ENCODE results near the gene F12. TPM values are rescaled to one million over a fixed set of nuclear protein-coding genes. Genes with fewer than 3 reads are reported as not detected.

The F12 gene
- polyA plus RNA-seq, 1 experiment = 0.35 TPM

DNA sequence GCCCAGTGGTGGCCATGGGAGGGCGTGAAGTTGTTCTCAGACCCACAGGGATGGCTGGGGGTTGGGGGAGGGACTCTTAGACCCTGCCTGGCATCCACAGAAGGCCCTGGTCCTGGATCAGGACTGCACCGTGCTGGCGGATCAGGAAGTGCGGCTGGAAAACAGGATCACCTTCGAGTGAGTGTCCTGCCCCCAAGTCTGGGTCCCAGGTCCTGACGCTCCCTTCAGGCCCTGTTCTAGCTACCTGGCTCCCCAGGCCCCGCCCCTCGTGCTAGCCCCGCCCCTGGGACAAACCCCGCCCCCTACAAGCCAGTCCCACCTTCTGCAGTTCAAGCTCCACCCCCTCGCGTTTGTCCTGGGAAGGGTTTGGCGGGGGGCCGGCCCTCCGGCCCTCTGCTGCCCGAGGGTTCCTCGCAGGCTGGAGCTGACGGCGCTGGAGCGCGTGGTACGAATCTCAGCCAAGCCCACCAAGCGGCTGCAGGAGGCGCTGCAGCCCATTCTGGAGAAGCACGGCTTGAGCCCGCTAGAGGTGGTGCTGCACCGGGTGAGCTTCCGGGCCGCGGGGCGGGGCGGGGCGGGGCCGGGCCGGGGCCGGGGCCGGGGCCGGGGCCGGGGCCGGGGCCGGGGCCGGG is 38.8 kb downstream of the F12 start:
- TF ChIP-seq CTCF (IDR thresholded peaks at IDR 0.05; ENCODE audit: low read depth, low read length) = peak; percentile 60
- Histone ChIP-seq H3K4me3 (ENCODE audit: low read depth, low read length) (peak overlapping the region; percentile 65), H3K27ac (ENCODE audit: low read depth, low read length) (no peak overlapping the region), H3K9me3 (ENCODE audit: control insufficient read depth, insufficient read depth, low read length) (peaks cover 4% of the 10 kb centered on the region; the same call in 1 of the 2 replicates), H3K27me3 (ENCODE audit: control insufficient read depth, insufficient read depth, low read length) (no peaks in the 10 kb centered on the region)
- ChIA-PET POLR2A (interaction anchor here (0.6 to 1.4 kb wide), 6 partner anchors 8 to 127 kb away, joined by 3 to 12 read pairs (median 4); partner anchors contain the start of genes GRK6 and PDLIM7), CTCF (interaction anchor here (0.6 to 5.6 kb wide), 30 partner anchors 8 to 348 kb away, joined by 3 to 61 read pairs (median 5); partner anchors contain the start of genes LMAN2 and ZNF346)
- peak; percentile 72 for DNase-seq (ENCODE audit: low read depth, low spot score)

DNA sequence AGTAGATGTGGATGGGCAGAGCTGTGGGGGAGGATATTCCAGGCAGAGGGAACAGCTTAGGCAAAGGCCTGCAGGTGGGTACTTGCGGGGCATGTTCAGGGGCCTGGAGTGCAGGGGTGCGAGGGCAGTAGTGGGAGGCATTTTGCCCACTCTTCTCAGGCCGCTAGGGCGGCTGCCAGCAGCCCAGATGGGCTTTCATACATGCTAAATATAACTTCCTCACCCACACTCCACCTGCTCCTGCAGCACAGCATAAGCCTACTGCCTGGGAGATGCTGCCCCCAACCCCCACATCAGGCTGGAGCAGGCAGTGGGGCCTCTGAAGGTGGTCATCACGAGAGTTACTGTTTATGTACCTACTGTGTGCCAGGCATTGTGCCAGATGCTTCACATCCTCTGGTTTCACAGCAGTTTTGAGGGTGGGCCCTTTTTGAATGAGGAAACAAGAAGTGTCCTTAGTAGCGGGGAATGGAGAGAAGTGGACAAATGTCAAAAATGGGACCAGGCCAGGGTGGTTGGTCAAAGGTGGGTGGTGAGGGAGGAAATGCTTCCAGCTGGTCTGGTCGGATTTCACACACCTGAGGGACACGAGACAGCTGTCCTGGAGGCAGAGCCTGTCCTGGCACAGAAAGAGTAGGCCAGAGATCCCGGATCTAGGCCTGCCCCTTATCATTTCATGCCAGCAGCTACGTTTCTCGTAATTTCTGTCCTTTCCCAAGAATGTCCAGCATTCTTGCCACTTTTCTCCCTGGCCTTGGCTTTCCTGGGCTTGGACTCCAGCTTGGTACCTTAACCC is 39.5 kb downstream of the F12 start:
- ChIA-PET POLR2A (interaction anchor here (0.6 to 1.4 kb wide), 5 partner anchors 9 to 128 kb away, joined by 3 to 12 read pairs (median 3); partner anchors contain the start of genes GRK6 and PDLIM7), CTCF (interaction anchor here (0.6 to 5.6 kb wide), 36 partner anchors 8 to 348 kb away, joined by 3 to 61 read pairs (median 5); partner anchors contain the start of genes LMAN2, SLC34A1 and ZNF346)
- Histone ChIP-seq H3K27ac (ENCODE audit: low read depth, low read length) (no peak overlapping the region), H3K4me3 (ENCODE audit: low read depth, low read length) (no peak overlapping the region), H3K27me3 (ENCODE audit: control insufficient read depth, insufficient read depth, low read length) (no peaks in the 10 kb centered on the region), H3K9me3 (ENCODE audit: control insufficient read depth, insufficient read depth, low read length) (peaks cover 4% of the 10 kb centered on the region; the same call in 1 of the 2 replicates)
- no peak for DNase-seq (ENCODE audit: low read depth, low spot score)
- no peak for TF ChIP-seq CTCF (IDR thresholded peaks at IDR 0.05; ENCODE audit: low read depth, low read length)

DNA sequence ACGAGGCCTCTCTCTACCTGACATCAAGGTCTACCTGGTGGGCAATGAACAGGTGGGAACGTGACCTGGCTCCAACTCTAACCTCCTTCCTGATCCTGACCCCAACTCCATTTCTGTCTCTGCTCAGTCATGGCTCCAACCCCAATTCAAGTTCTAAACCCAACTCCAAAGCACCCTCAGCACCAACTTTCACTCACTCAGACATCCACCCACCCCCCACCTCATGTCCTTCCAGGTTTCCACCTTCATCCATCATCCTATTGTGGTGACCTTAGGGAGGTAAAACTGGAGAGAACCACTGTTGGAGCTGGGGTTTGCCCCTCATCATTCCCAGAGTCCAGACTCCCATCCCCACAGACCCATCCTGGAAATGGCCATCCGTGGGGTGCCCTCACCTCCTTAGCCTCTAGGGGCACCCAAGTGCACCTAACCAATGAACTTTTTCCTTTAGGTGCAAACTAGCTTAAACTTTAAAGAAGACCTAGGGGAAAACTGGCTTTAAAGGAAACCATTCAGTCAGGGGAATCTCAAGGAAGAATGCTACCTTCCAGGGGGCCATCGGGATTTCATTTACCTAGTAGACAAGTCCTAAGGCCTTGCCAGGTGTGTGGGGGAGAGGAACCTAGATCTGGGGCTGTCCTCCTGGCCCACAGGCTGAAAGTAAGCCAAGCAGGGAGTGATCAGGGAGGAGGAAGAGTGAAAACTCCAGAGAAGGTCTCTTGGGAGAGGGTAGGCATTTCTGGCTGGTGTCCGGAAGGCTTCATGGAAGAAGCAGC is 40.3 kb downstream of the F12 start:
- Histone ChIP-seq H3K9me3 (ENCODE audit: control insufficient read depth, insufficient read depth, low read length) (peaks cover 4% of the 10 kb centered on the region; the same call in 1 of the 2 replicates), H3K4me3 (ENCODE audit: low read depth, low read length) (no peak overlapping the region), H3K27me3 (ENCODE audit: control insufficient read depth, insufficient read depth, low read length) (no peaks in the 10 kb centered on the region), H3K27ac (ENCODE audit: low read depth, low read length) (no peak overlapping the region)
- ChIA-PET CTCF (interaction anchor here (0.6 to 5.6 kb wide), 16 partner anchors 8 to 133 kb away, joined by 3 to 61 read pairs (median 4); partner anchors contain the start of genes LMAN2 and SLC34A1), POLR2A (no interaction called here)
- no peak for DNase-seq (ENCODE audit: low read depth, low spot score)
- peak; percentile 73 for TF ChIP-seq CTCF (IDR thresholded peaks at IDR 0.05; ENCODE audit: low read depth, low read length)

DNA sequence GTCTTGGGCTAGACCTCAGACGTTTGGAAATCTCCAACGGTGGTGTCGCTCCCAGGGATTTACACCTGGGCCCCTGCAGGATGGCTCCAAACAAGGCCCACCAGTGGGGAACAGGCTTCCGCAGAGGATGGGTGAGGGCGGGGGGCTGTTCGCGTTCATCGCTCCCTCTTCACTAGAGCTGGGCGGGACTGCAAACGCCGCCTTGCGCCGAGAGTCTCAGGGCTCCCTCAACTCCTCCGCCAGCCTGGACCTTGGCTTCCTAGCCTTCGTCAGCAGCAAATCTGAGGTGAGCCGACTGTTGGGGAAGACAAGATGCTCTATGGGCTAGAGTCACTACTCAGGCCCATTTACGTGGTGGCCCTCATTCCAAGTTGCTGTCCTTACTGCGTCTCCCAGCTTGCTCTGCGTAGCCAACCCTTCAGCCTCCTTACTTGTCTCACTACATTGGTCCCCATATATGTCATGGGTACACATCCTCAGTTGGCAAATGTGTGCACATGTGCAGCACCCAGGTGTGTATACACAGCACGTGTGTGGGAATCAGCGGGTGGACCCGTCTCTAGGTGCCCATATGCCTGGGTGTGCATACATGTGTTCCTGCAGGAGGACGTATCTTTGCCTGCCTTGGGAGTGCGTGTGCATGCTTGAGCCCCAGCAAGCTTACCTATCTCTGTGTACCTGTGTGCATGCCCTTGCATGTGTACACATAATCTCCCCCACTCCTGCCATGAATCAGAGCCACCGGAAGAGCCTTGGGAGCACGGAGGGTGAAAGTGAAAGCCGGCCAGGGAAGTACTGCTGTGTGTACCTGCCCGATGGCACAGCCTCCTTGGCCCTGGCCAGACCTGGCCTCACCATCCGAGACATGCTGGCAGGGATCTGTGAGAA is 41.1 kb downstream of the F12 start:
- no peak overlapping the region for H3K4me3 ChIP-seq (ENCODE audit: low read depth, low read length)
- POLR2A ChIA-PET = interaction anchor here (2.1 kb wide), 1 partner anchor 11 kb away, joined by 6 read pairs; no protein-coding TSS in a partner anchor
- H3K27ac ChIP-seq (ENCODE audit: low read depth, low read length) = no peak overlapping the region
- peaks cover 4% of the 10 kb centered on the region; the same call in 1 of the 2 replicates for H3K9me3 ChIP-seq (ENCODE audit: control insufficient read depth, insufficient read depth, low read length)
- no peaks in the 10 kb centered on the region for H3K27me3 ChIP-seq (ENCODE audit: control insufficient read depth, insufficient read depth, low read length)
- DNase-seq (ENCODE audit: low read depth, low spot score) = no peak
- no peak for TF ChIP-seq CTCF (IDR thresholded peaks at IDR 0.05; ENCODE audit: low read depth, low read length)
- CTCF ChIA-PET = interaction anchor here (0.8 to 5.6 kb wide), 10 partner anchors 8 to 133 kb away, joined by 3 to 61 read pairs (median 4); partner anchors contain the start of genes LMAN2 and SLC34A1

Data from AG04450 (cell line).